ENCODE results near the gene CWC27. TPM values are rescaled to one million over a fixed set of nuclear protein-coding genes. Genes with fewer than 3 reads are reported as not detected.
"Not testable (repeated sequence)": the region's sequence is repeated elsewhere in the genome, so short reads cannot be mapped to it uniquely, and the experiment has no call there.

CWC27 gene
- total RNA-seq, 4 donors from 2014 or later: 9.6 to 18.4 (median 12.6) TPM

- no peak for DNase-seq (ENCODE audit: low spot score)
- TF ChIP-seq CTCF (IDR thresholded peaks at IDR 0.05): no peak
- no peak for ATAC-seq (ENCODE audit: low FRiP score)
Measured at GRCh38 chr5:64800926-64801325, 32.2 kb downstream of the CWC27 start.

GRCh38 chr5:64806537-64806936 is 37.8 kb downstream of the CWC27 start:
- ATAC-seq (ENCODE audit: low FRiP score) (no peak), DNase-seq (ENCODE audit: low spot score) (no peak)
- no peak for TF ChIP-seq CTCF (IDR thresholded peaks at IDR 0.05)

- ATAC-seq (ENCODE audit: low FRiP score): no peak
- no peak for DNase-seq (ENCODE audit: low spot score)
- TF ChIP-seq CTCF (IDR thresholded peaks at IDR 0.05): no peak
Measured at GRCh38 chr5:64807520-64807919, 38.8 kb downstream of the CWC27 start.

- peak in 1 of 3 donors; percentile 16 for TF ChIP-seq CTCF (IDR thresholded peaks at IDR 0.05)
- ATAC-seq (ENCODE audit: low FRiP score) (no peak), DNase-seq (ENCODE audit: low spot score) (no peak)
Measured at GRCh38 chr5:64811050-64811640, 42.4 kb downstream of the CWC27 start.

GRCh38 chr5:64814073-64814472 is 45.3 kb downstream of the CWC27 start:
- no peak for TF ChIP-seq CTCF (IDR thresholded peaks at IDR 0.05)
- DNase-seq (ENCODE audit: low spot score) (no peak), ATAC-seq (ENCODE audit: low FRiP score) (no peak)

GRCh38 chr5:64818245-64818644 is 49.5 kb downstream of the CWC27 start:
- no peak for TF ChIP-seq CTCF (IDR thresholded peaks at IDR 0.05)
- ATAC-seq (ENCODE audit: low FRiP score) (no peak), DNase-seq (ENCODE audit: low spot score) (no peak)

- ATAC-seq (ENCODE audit: low FRiP score): not testable (repeated sequence)
Measured at GRCh38 chr5:64819345-64819744, 50.6 kb downstream of the CWC27 start.

More at GRCh38 chr5:64819345-64819744, 50.6 kb downstream of the CWC27 start:
- not testable (repeated sequence) for DNase-seq (ENCODE audit: low spot score)
